Measurements from ENCODE around the gene SPCS2. TPM values are rescaled to one million over a fixed set of nuclear protein-coding genes. Genes with fewer than 3 reads are reported as not detected.

The SPCS2 gene
- total and polyA plus RNA-seq, 12 donors, result 78.4 to 143 (median 107) TPM

DNA sequence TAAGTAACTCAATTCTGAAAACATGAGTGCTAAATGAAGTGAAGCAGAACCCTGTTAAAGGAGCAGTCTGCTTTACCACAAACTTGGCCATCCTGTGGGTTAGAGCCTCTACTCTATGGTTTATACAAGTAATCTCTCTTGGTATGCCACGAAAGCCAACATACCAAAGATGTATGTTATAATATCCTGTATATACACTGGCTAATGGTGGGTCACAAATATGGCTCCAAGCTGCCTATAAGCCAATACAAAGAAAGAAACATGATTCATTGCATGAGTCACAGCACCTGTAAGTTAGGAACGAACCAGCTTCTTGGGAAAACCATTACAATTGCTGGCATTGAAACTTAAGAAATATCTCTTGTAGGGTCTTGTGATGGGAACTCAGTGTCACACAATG is 16.3 kb upstream of the SPCS2 start:
- Histone ChIP-seq H3K4me1 (peaks cover 0 to 10% (median 0%) of the 10 kb centered on the region in 9 donors), H3K27ac (no peak overlapping the region), H3K27me3 (no peaks in the 10 kb centered on the region), H3K4me3 (no peak overlapping the region), H3K9me3 (no peaks in the 10 kb centered on the region), H3K36me3 (peaks cover 0 to 100% (median 21%) of the 10 kb centered on the region in 9 donors)
- no peak for ATAC-seq
- intact Hi-C loops (cut with DNase I), result loop anchor here in 6 of 10 donors (5.0 to 10.0 kb wide), 3 partner anchors 100 to 315 kb away; partner anchors contain the start of gene TPBGL (in 1 of the 6)
- TF ChIP-seq, protein P1, sequence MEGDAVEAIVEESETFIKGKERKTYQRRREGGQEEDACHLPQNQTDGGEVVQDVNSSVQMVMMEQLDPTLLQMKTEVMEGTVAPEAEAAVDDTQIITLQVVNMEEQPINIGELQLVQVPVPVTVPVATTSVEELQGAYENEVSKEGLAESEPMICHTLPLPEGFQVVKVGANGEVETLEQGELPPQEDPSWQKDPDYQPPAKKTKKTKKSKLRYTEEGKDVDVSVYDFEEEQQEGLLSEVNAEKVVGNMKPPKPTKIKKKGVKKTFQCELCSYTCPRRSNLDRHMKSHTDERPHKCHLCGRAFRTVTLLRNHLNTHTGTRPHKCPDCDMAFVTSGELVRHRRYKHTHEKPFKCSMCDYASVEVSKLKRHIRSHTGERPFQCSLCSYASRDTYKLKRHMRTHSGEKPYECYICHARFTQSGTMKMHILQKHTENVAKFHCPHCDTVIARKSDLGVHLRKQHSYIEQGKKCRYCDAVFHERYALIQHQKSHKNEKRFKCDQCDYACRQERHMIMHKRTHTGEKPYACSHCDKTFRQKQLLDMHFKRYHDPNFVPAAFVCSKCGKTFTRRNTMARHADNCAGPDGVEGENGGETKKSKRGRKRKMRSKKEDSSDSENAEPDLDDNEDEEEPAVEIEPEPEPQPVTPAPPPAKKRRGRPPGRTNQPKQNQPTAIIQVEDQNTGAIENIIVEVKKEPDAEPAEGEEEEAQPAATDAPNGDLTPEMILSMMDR (IDR thresholded peaks at IDR 0.05), result no peak
- WGBS, 2 donors, result 87 to 94% methylated on average over 2 of the region's 2 CpGs
- no peak for DNase-seq

DNA sequence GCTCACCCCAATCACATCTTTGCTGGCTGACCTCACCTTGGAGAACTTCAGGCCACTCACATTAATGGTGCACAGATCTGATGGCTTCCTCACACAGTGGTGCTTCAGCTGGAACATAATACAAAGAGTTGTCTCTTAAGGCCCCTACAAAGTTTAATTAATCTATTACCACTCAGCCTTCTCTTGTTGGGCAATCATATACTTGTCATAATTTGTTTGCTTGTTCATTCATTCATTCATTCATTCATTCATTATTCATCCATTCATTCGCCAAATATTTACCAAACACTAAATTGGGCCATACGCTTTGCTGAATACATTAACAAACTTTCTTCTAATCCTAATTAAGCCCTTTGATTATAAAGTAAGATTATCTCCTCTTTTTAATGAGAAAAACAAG is 15.3 kb upstream of the SPCS2 start:
- TF ChIP-seq, protein P1 (IDR thresholded peaks at IDR 0.05), result no peak
- H3K36me3 ChIP-seq, result peaks cover 0 to 100% (median 21%) of the 10 kb centered on the region in 9 donors
- H3K27me3 ChIP-seq, result no peaks in the 10 kb centered on the region
- H3K4me3 ChIP-seq, result no peak overlapping the region
- intact Hi-C loops (cut with DNase I), result loop anchor here in 6 of 10 donors (5.0 to 10.0 kb wide), 3 partner anchors 99 to 314 kb away; partner anchors contain the start of gene TPBGL (in 1 of the 6)
- peaks cover 0 to 10% (median 0%) of the 10 kb centered on the region in 9 donors for H3K4me1 ChIP-seq
- ATAC-seq (no peak), DNase-seq (no peak)
- WGBS, 2 donors, result 98 to 99% methylated on average over 2 of the region's 2 CpGs
- no peak overlapping the region for H3K27ac ChIP-seq
- no peaks in the 10 kb centered on the region for H3K9me3 ChIP-seq

DNA sequence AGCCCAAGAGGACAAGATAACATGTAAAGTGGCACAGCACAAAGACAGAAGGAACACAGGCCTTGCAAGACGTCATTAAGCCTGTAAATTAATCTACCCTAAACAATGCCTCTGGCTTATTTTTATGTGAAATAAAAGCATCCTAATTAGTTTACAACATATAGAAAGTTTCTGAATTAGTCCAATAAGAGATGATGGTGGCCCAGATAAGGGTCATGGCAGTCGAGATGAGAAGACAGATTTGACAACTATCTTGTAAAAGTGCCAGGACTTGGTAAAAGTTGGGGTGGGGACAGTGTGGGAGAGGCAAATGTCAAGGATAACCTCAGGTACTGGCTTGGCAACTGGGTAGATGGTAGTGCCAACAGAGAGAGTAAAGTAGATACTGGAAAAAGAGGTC is 13.8 kb upstream of the SPCS2 start:
- intact Hi-C loops (cut with DNase I), result loop anchor here in 2 of 10 donors (5.0 to 10.0 kb wide), 2 partner anchors 92 to 310 kb away; partner anchors contain the start of gene TPBGL (in 1 of the 2)
- no peak for ATAC-seq
- WGBS, 2 donors, result 77 to 88% methylated on average over 2 of the region's 2 CpGs
- Histone ChIP-seq H3K27me3 (no peaks in the 10 kb centered on the region), H3K27ac (no peak overlapping the region), H3K4me1 (peaks cover 0 to 10% (median 0%) of the 10 kb centered on the region in 9 donors), H3K36me3 (peaks cover 0 to 98% (median 21%) of the 10 kb centered on the region in 9 donors), H3K9me3 (no peaks in the 10 kb centered on the region), H3K4me3 (no peak overlapping the region)
- TF ChIP-seq, protein P1 (IDR thresholded peaks at IDR 0.05), result no peak
- no peak for DNase-seq

DNA sequence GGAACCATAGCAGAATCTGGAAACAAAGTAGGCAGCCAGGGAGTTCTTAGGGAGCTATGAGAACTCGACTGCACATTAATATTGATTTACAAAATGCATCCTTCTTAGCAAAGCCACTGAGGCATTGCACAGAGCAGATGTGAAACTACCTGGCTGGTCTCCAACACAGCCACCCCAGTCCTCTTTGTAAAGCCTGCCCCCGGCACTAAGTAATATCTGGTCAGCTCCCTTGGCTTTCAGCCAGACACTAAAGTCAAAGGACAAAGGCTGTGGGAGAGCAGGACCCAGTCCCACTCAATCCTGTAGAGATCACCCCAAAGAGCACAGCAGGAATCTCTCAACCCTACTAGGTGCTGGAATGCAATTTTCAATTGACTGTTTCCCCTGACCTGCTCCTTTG is 13.0 kb upstream of the SPCS2 start:
- peaks cover 0 to 10% (median 0%) of the 10 kb centered on the region in 9 donors for H3K4me1 ChIP-seq
- H3K9me3 ChIP-seq, result no peaks in the 10 kb centered on the region
- no peak overlapping the region for H3K4me3 ChIP-seq
- no peak overlapping the region for H3K27ac ChIP-seq
- no peaks in the 10 kb centered on the region for H3K27me3 ChIP-seq
- DNase-seq, result no peak
- H3K36me3 ChIP-seq, result peaks cover 0 to 99% (median 21%) of the 10 kb centered on the region in 9 donors
- intact Hi-C loops (cut with DNase I), result loop anchor here in 2 of 10 donors (5.0 to 10.0 kb wide), 2 partner anchors 91 to 309 kb away; partner anchors contain the start of gene TPBGL (in 1 of the 2)
- TF ChIP-seq, protein P1 (IDR thresholded peaks at IDR 0.05), result no peak
- WGBS, 2 donors, result 68 to 72% methylated on average over 2 of the region's 2 CpGs
- no peak for ATAC-seq
